Subcutaneous adipose tissue (tissue), 4 donors: ENCODE results near the gene TMTC3. TPM values are rescaled to one million over a fixed set of nuclear protein-coding genes. Genes with fewer than 3 reads are reported as not detected.

Source experiments
- CTCF ChIP-seq: fragments of 450-650 bp; IDR thresholded peaks from one replicate; pipeline ENCODE4 v1.5.1; 2016; ENCODE audit warnings: low read depth, mild to moderate bottlenecking, control low read depth, antibody characterized with exemption, moderate library complexity
- total RNA-seq, 4 donors: library from RNA; depleted of rRNA; stranded (reverse); fragments of >200 nt; gene quantifications; one replicate each; pipeline ENCODE4 v1.1.0, GENCODE V29; 2016

Gene TMTC3
- total RNA-seq, 4 donors from 2014 or later, result 9.4 to 20.9 (median 11.9) TPM

GRCh38 chr12:88227263-88227662 lies 85.2 kb downstream of the TMTC3 start:
- no peak for TF ChIP-seq CTCF

- no peak for TF ChIP-seq CTCF
Observed at GRCh38 chr12:88227871-88228270, 85.8 kb downstream of the TMTC3 start.

GRCh38 chr12:88228720-88229119 lies 86.6 kb downstream of the TMTC3 start:
- TF ChIP-seq CTCF, result no peak

- no peak for TF ChIP-seq CTCF
Observed at GRCh38 chr12:88230271-88230670, 88.2 kb downstream of the TMTC3 start.

GRCh38 chr12:88235183-88235833 lies 93.2 kb downstream of the TMTC3 start:
- no peak for TF ChIP-seq CTCF

GRCh38 chr12:88237954-88238353 lies 95.8 kb downstream of the TMTC3 start:
- no peak for TF ChIP-seq CTCF

- TF ChIP-seq CTCF, result no peak
Observed at GRCh38 chr12:88238406-88238805, 96.3 kb downstream of the TMTC3 start.
